Memory B cell (primary cell): ENCODE results near the gene OGFOD1.
"Not testable (repeated sequence)": the region's sequence is repeated elsewhere in the genome, so short reads cannot be mapped to it uniquely, and the experiment has no call there.

Experiments
- ATAC-seq: fragments of 150-1000 bp; cut with Tn5 transposase; 2 replicates; pipeline ENCODE4 v1.10.0; 2021; ENCODE audit warnings: low read depth, mild to moderate bottlenecking, moderate library complexity
- DNase-seq, 2 donors: peaks; one replicate each; pipeline ENCODE4 v3.0.0; 2022; ENCODE audit warnings: low spot score in 2 of 2
- H3K27ac Mint-ChIP-seq: one replicate; pipeline ENCODE4 v1.8.0; 2022; ENCODE audit warnings: mild to moderate bottlenecking, moderate library complexity, mixed read lengths
- H3K27me3 Mint-ChIP-seq: one replicate; pipeline ENCODE4 v1.8.0; 2022; ENCODE audit warnings: mixed read lengths
- H3K36me3 Mint-ChIP-seq: one replicate; pipeline ENCODE4 v1.8.0; 2022; ENCODE audit warnings: mild to moderate bottlenecking, mixed read lengths
- H3K4me1 Mint-ChIP-seq: one replicate; pipeline ENCODE4 v1.8.0; 2022; ENCODE audit warnings: mixed read lengths
- H3K4me3 Mint-ChIP-seq: one replicate; pipeline ENCODE4 v1.8.0; 2022; ENCODE audit warnings: mild to moderate bottlenecking, moderate library complexity, mixed read lengths
- H3K9me3 Mint-ChIP-seq: one replicate; pipeline ENCODE4 v1.8.0; 2022; ENCODE audit warnings: mixed read lengths

The OGFOD1 gene

GRCh38 chr16:56479469-56479868, 28.1 kb downstream of the OGFOD1 start:
- H3K27me3 Mint-ChIP-seq = no peaks in the 10 kb centered on the region
- no peak overlapping the region for H3K4me3 Mint-ChIP-seq
- H3K4me1 Mint-ChIP-seq = no peaks in the 10 kb centered on the region
- no peaks in the 10 kb centered on the region for H3K9me3 Mint-ChIP-seq
- DNase-seq (no peak), ATAC-seq (no peak)
- peaks cover 22% of the 10 kb centered on the region for H3K36me3 Mint-ChIP-seq
- H3K27ac Mint-ChIP-seq = peak overlapping the region; percentile 45

DNA sequence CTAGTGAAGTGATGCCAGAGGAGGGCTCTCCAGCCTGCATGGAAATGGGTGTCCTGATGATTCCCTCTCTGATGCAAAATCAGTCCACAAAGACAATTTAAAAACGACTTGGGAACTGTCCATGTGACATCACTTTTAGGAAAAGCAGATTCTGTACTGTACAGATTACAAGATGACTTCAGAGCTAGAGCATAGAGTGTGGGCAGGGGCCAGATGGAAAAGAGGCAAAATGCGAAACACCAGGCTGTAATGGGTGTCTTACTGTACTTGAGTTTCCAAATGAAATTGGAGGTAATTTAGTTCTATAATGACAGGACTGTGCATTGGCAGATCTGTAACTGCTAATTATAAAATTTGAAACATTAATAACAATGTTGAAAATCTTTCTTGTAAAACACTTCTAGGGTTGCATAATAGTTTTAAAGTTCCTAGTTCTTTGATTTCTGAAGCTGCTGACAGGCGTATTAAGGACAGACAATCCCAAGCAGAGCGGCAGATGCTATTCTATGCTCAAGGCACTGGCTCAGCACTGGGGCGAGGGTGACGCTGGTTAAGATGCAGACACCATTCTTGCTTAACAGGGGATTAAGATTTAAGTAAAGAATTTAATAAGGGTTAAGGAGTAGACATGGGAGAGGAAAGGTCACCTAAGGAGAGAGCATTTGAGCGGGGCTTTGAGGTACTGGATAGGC, 29.6 kb downstream of the OGFOD1 start:
- ATAC-seq (no peak), DNase-seq (no peak)
- no peaks in the 10 kb centered on the region for H3K27me3 Mint-ChIP-seq
- no peak overlapping the region for H3K4me3 Mint-ChIP-seq
- no peaks in the 10 kb centered on the region for H3K4me1 Mint-ChIP-seq
- peak overlapping the region; percentile 55 for H3K27ac Mint-ChIP-seq
- peaks cover 28% of the 10 kb centered on the region for H3K36me3 Mint-ChIP-seq
- no peaks in the 10 kb centered on the region for H3K9me3 Mint-ChIP-seq

GRCh38 chr16:56481468-56482122, 30.2 kb downstream of the OGFOD1 start:
- DNase-seq (no peak), ATAC-seq (no peak)
- H3K9me3 Mint-ChIP-seq = peaks cover 2% of the 10 kb centered on the region
- H3K4me3 Mint-ChIP-seq = no peak overlapping the region
- H3K27me3 Mint-ChIP-seq = no peaks in the 10 kb centered on the region
- peaks cover 30% of the 10 kb centered on the region for H3K36me3 Mint-ChIP-seq
- H3K4me1 Mint-ChIP-seq = no peaks in the 10 kb centered on the region
- peak overlapping the region; percentile 55 for H3K27ac Mint-ChIP-seq

DNA sequence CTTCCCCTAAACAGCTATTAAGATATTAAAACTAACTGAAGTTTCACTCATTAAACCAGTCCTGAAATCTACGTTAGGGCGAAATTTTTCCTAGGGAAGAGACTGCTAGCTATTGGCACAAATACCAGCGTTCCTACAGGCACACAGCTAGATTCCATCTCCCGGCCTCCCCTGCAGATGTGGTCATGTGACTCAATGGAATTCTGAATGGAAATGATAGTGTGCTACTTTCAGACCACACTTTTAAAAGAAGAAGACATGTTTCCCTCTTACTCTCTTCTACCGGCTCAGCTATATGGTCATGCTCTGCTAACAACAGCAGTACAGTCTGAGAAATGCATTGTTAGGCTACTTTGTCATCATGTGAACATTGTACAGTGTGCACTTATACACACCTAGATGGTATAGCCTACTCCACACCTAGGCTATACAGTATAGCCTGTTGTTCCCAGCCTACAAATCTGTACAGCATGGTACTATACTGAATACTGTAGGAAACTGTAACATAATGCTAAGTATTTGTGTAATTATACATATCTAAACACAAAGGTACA, 31.4 kb downstream of the OGFOD1 start:
- Mint-ChIP-seq H3K27me3 (no peaks in the 10 kb centered on the region), H3K36me3 (peaks cover 23% of the 10 kb centered on the region), H3K9me3 (peaks cover 2% of the 10 kb centered on the region), H3K27ac (no peak overlapping the region), H3K4me3 (no peak overlapping the region), H3K4me1 (no peaks in the 10 kb centered on the region)
- no peak for DNase-seq
- ATAC-seq = no peak

GRCh38 chr16:56483394-56483793, 32.0 kb downstream of the OGFOD1 start:
- H3K36me3 Mint-ChIP-seq = peaks cover 22% of the 10 kb centered on the region
- DNase-seq = no peak
- H3K4me1 Mint-ChIP-seq = no peaks in the 10 kb centered on the region
- H3K4me3 Mint-ChIP-seq = no peak overlapping the region
- no peak overlapping the region for H3K27ac Mint-ChIP-seq
- peaks cover 2% of the 10 kb centered on the region for H3K9me3 Mint-ChIP-seq
- no peak for ATAC-seq
- no peaks in the 10 kb centered on the region for H3K27me3 Mint-ChIP-seq

- no peaks in the 10 kb centered on the region for H3K4me1 Mint-ChIP-seq
- H3K36me3 Mint-ChIP-seq = peaks cover 23% of the 10 kb centered on the region
- H3K27me3 Mint-ChIP-seq = no peaks in the 10 kb centered on the region
- ATAC-seq = no peak
- H3K4me3 Mint-ChIP-seq = no peak overlapping the region
- no peak for DNase-seq
- no peak overlapping the region for H3K27ac Mint-ChIP-seq
- H3K9me3 Mint-ChIP-seq = peaks cover 2% of the 10 kb centered on the region
Measured at GRCh38 chr16:56488035-56488434, 36.7 kb downstream of the OGFOD1 start.

DNA sequence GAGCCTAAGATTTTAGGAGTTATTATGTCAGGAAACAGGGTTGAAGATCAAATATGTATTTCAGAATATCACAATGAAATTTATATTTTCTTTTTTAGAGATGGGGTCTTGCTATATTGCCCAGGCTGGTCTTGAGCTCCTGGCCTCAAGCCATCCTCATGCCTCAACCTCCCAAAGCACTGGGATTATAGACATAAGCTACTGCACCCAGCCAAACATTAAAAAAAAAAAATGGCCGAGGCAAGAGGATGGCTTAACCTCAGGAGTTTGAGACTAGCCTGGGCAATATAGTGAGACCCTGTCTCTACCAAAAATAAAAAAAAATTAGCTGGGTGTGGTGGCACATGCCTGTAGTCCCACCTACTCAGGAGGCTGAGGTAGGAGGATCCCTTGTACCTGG, 37.5 kb downstream of the OGFOD1 start:
- not testable (repeated sequence) for H3K4me1 Mint-ChIP-seq, ATAC-seq, H3K27ac Mint-ChIP-seq, H3K4me3 Mint-ChIP-seq, H3K9me3 Mint-ChIP-seq, H3K27me3 Mint-ChIP-seq, DNase-seq
- H3K36me3 Mint-ChIP-seq = peaks cover 23% of the 10 kb centered on the region

DNA sequence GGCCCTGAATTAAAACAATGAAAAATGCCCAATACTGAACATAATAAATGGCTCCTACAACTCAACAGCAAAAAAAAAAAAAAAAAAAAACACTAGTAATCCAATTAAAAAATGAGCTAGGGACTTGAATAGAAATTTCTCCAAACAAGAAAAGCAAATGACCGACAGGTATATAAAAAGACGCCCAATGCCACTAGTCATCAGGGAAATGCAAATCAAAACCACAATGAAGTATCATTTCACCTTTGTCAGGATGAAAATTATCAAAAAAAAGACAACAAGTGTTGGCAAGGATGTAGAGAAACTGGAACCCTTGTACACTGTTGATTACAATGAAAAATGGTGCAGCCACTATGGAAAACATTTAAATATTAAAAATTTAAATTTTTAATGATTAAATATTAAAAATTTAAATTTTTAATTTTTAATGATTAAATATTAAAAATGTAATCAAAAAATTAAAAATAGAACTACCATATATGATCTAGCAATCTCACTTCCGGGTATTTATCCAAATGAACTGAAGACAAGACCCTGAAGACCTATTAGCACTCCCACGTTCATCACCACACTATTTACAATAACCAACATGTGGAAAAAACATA, 40.4 kb downstream of the OGFOD1 start:
- ATAC-seq = peak; percentile 45
- Mint-ChIP-seq H3K36me3 (peaks cover 27% of the 10 kb centered on the region), H3K27me3 (no peaks in the 10 kb centered on the region), H3K27ac (no peak overlapping the region), H3K4me1 (no peaks in the 10 kb centered on the region), H3K4me3 (no peak overlapping the region), H3K9me3 (no peaks in the 10 kb centered on the region)
- no peak for DNase-seq

DNA sequence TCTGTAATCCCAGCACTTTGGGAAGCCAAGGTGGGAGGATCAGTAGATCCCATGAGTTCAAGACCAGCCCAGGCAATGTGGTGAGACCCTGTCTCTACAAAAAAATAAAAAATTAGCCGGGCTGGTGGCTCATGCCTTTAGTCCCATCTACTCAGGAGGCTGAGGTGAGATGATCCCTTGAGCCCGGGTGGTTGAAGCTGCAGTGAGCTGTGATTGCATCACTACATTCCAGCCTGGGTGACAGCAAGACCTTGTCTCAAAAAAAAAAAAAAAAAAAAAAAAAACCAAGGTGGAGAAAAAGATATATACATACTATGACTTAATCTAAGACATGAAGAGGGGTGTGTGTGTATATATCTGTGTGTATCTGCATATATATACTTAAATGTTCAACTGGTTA, 41.8 kb downstream of the OGFOD1 start:
- H3K9me3 Mint-ChIP-seq = no peaks in the 10 kb centered on the region
- H3K4me1 Mint-ChIP-seq = no peaks in the 10 kb centered on the region
- no peak overlapping the region for H3K4me3 Mint-ChIP-seq
- H3K36me3 Mint-ChIP-seq = peaks cover 36% of the 10 kb centered on the region
- H3K27ac Mint-ChIP-seq = no peak overlapping the region
- ATAC-seq = no peak
- H3K27me3 Mint-ChIP-seq = no peaks in the 10 kb centered on the region
- DNase-seq = no peak

GRCh38 chr16:56493815-56494214, 42.5 kb downstream of the OGFOD1 start:
- H3K27me3 Mint-ChIP-seq = no peaks in the 10 kb centered on the region
- H3K36me3 Mint-ChIP-seq = peaks cover 43% of the 10 kb centered on the region
- no peak overlapping the region for H3K27ac Mint-ChIP-seq
- H3K4me3 Mint-ChIP-seq = no peak overlapping the region
- H3K9me3 Mint-ChIP-seq = no peaks in the 10 kb centered on the region
- ATAC-seq = no peak
- H3K4me1 Mint-ChIP-seq = no peaks in the 10 kb centered on the region
- no peak for DNase-seq

- Mint-ChIP-seq H3K27me3 (no peaks in the 10 kb centered on the region), H3K36me3 (peaks cover 35% of the 10 kb centered on the region), H3K27ac (no peak overlapping the region), H3K4me1 (no peaks in the 10 kb centered on the region), H3K4me3 (no peak overlapping the region), H3K9me3 (no peaks in the 10 kb centered on the region)
- DNase-seq (no peak), ATAC-seq (no peak)
Measured at GRCh38 chr16:56505181-56505580, 53.8 kb downstream of the OGFOD1 start.

DNA sequence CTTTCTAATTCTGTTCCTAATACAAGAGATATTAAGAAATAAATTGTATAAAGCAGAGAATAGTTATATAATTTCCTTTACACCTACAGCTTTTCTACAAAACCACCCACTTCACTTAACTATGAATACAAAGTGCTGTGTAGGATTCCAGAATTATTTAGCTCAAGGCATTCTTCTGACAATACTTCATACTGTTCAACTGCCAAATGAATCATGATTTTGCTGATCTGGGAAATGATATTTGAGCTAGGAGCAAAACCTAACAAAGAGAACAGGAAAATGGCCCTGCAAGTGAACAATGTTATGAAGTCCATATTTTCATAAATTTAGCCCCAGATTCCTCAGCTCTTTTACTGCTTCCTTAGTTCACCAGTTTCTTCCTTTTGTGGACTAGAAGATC, 55.6 kb downstream of the OGFOD1 start:
- DNase-seq (no peak), ATAC-seq (no peak)
- Mint-ChIP-seq H3K4me1 (no peaks in the 10 kb centered on the region), H3K9me3 (no peaks in the 10 kb centered on the region), H3K4me3 (no peak overlapping the region), H3K36me3 (peaks cover 40% of the 10 kb centered on the region), H3K27me3 (no peaks in the 10 kb centered on the region), H3K27ac (no peak overlapping the region)

- no peaks in the 10 kb centered on the region for H3K27me3 Mint-ChIP-seq
- ATAC-seq (no peak), DNase-seq (no peak)
- no peaks in the 10 kb centered on the region for H3K9me3 Mint-ChIP-seq
- peaks cover 20% of the 10 kb centered on the region for H3K4me1 Mint-ChIP-seq
- no peak overlapping the region for H3K27ac Mint-ChIP-seq
- H3K36me3 Mint-ChIP-seq = peaks cover 32% of the 10 kb centered on the region
- H3K4me3 Mint-ChIP-seq = no peak overlapping the region
Measured at GRCh38 chr16:56510544-56510943, 59.2 kb downstream of the OGFOD1 start.

DNA sequence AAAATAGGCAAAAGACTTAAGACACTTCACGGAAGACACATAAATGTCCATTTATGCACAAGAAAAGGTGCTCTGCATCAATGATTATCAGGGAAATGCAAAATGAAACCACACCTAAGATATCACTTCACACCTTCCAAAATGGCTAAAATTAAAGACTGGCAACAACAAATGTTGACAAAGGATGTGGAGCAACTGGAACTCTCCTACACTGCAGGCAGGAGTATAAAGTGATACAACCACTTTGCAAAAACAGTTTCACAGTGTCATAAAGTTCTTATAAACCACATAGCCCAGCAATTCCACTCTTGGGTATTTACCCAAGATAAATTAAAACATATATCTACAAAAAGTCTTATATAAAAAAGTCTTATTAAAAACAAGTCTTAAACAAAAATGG, 60.7 kb downstream of the OGFOD1 start:
- H3K27me3 Mint-ChIP-seq = no peaks in the 10 kb centered on the region
- H3K9me3 Mint-ChIP-seq = no peaks in the 10 kb centered on the region
- no peak overlapping the region for H3K27ac Mint-ChIP-seq
- H3K4me1 Mint-ChIP-seq = peaks cover 22% of the 10 kb centered on the region
- H3K4me3 Mint-ChIP-seq = no peak overlapping the region
- ATAC-seq = no peak
- peaks cover 29% of the 10 kb centered on the region for H3K36me3 Mint-ChIP-seq
- DNase-seq = no peak
